Thoracic aorta (tissue), 2 donors: Measurements from ENCODE around the gene ADAMTS2. TPM values are rescaled to one million over a fixed set of nuclear protein-coding genes. Genes with fewer than 3 reads are reported as not detected.

Source experiments
- ATAC-seq: fragments of 150-250 bp; one replicate; pipeline ENCODE4 v1.8.0; 2017; ENCODE audit warnings: low read depth; ENCODE audit not compliant: insufficient number of reproducible peaks, low FRiP score
- DNase-seq: peaks from one replicate; pipeline ENCODE4 v3.0.0-alpha.2; 2020; ENCODE audit warnings: low spot score
- H3K27ac ChIP-seq, 2 donors: fragments of 200-600 bp; sonication (generic); 1 replicate in 1 of 2; 2 replicates in 1 of 2; pipeline ENCODE4 v1.5.1; 2016; ENCODE audit warnings: mild to moderate bottlenecking in 2 of 2, moderate library complexity in 2 of 2
- H3K27me3 ChIP-seq: fragments of 200-600 bp; sonication (generic); replicated peaks from 2 replicates; pipeline ENCODE4 v1.6.0; 2016; ENCODE audit warnings: mild to moderate bottlenecking; ENCODE audit not compliant: insufficient read depth
- H3K36me3 ChIP-seq: fragments of 200-600 bp; sonication (generic); one replicate; pipeline ENCODE4 v1.5.1; 2016
- H3K4me1 ChIP-seq, 2 donors: fragments of 200-600 bp; sonication (generic); 1 replicate in 1 of 2; 2 replicates in 1 of 2; pipeline versions ENCODE4 v1.5.1 to v1.6.0; 2016; ENCODE audit warnings: low read depth in 2 of 2, mild to moderate bottlenecking in 1 of 2; ENCODE audit not compliant: control insufficient read depth in 1 of 2
- H3K4me3 ChIP-seq: fragments of 200-600 bp; sonication (generic); 2 replicates; pipeline ENCODE4 v1.5.1; 2016; ENCODE audit warnings: mild to moderate bottlenecking
- H3K9me3 ChIP-seq: fragments of 200-600 bp; sonication (generic); 2 replicates; pipeline ENCODE4 v1.5.1; 2016
- total RNA-seq, 2 donors: library from RNA; depleted of rRNA; stranded (reverse); fragments of >200 nt; gene quantifications; one replicate each; pipeline versions ENCODE4 v1.1.0 to v1.2.3, GENCODE V29; 2016
- TF ChIP-seq, protein P1 (sequence below): fragments of 200-600 bp; sonication (generic); IDR thresholded peaks from one replicate; pipeline ENCODE4 v1.5.1; 2019; ENCODE audit warnings: antibody characterized with exemption

Gene ADAMTS2
- total RNA-seq, 2 donors from 2014 or later = 34.4 to 60.7 TPM

DNA sequence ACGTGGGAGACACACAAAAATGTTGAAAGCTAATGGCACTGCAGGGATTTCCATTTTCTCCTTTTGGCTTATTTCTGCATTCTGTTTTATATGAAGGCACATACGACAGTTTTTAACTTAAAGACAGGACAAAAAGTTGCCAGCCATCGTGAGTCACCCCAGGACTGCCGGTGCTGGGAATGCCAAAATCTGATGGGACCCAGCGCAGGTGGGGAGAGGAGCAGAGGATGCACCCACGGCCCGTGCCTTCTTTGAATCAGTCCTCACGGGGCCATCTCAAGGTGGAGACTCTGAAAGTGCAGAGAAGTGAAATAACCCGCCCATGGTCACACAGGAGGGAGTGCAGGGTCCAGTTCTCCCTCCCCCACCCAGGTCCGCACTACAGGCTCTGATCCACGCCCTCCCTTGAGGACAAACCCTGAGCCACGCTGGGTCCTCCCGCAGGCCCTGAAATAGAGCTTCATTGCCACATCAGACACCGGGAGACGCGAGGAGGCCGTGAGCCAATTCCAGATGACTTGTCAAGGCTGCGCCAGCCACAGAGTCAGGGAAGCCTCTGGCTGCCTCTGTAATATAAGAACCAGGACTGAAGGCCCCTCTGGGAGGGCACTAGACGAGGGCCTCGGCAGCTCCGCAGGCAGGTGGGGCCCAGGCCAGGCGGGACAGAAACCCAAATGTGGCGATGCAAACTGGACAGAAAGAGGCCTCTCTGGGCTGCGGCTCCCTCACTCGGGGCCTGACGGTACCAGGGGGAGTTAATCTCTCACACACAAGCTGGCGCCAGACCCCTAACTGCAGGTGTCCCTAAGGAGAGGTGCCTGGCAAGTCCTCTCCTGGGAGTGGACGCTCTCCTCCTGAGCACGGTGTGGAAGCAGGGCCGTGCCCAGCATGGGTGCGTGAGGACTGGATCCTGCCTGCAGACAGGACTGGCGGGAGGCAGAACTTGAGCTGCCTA, 22.9 kb downstream of the ADAMTS2 start:
- DNase-seq (no peak), ATAC-seq (no peak)
- Histone ChIP-seq H3K9me3 (no peaks in the 10 kb centered on the region), H3K27ac (no peak overlapping the region), H3K27me3 (no peaks in the 10 kb centered on the region), H3K4me3 (no peak overlapping the region), H3K4me1 (peaks cover 0 to 12% of the 10 kb centered on the region in 2 donors), H3K36me3 (no peaks in the 10 kb centered on the region)
- TF ChIP-seq, protein P1, sequence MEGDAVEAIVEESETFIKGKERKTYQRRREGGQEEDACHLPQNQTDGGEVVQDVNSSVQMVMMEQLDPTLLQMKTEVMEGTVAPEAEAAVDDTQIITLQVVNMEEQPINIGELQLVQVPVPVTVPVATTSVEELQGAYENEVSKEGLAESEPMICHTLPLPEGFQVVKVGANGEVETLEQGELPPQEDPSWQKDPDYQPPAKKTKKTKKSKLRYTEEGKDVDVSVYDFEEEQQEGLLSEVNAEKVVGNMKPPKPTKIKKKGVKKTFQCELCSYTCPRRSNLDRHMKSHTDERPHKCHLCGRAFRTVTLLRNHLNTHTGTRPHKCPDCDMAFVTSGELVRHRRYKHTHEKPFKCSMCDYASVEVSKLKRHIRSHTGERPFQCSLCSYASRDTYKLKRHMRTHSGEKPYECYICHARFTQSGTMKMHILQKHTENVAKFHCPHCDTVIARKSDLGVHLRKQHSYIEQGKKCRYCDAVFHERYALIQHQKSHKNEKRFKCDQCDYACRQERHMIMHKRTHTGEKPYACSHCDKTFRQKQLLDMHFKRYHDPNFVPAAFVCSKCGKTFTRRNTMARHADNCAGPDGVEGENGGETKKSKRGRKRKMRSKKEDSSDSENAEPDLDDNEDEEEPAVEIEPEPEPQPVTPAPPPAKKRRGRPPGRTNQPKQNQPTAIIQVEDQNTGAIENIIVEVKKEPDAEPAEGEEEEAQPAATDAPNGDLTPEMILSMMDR = no peak

DNA sequence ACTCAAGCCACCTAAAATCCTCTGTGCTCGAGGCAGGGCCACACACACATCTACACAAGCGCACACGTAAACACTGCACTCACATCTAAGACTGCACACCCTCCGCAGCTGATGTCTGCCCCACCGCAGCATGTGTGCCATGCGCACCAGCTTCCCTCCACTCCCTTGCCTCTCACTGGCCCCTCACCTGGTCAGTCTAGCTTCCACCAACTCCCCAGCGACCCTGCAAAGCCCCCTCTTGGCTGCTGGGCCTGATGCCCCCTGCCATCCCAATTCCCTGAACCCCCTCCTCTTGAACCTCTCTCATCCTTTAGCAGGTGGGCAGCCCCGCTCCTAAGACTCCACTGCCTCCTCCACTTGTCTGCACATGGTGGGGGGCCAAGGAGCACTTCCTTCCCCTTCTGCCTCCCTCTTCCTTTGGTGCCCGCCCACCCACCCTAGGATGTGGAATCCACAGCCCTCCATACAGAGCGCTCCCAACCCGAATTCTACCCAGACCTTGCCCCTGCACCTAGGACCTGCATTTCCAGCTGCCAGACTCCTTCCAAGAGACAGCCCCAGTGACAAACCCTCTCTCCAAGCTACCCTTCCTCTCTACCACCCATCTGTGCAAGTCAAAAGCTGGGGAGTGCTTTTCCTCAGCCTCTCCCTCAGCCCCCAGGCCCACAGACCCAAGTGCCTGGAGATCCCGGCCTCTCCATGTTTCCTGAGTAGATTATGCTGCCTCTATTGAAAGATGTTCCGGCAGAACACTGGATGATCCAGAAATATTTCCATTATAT, 23.9 kb downstream of the ADAMTS2 start:
- DNase-seq (no peak), ATAC-seq (no peak)
- Histone ChIP-seq H3K9me3 (no peaks in the 10 kb centered on the region), H3K27me3 (no peaks in the 10 kb centered on the region), H3K27ac (no peak overlapping the region), H3K36me3 (no peaks in the 10 kb centered on the region), H3K4me1 (peaks cover 0 to 5% of the 10 kb centered on the region in 2 donors), H3K4me3 (no peak overlapping the region)
- TF ChIP-seq, protein P1 = no peak

DNA sequence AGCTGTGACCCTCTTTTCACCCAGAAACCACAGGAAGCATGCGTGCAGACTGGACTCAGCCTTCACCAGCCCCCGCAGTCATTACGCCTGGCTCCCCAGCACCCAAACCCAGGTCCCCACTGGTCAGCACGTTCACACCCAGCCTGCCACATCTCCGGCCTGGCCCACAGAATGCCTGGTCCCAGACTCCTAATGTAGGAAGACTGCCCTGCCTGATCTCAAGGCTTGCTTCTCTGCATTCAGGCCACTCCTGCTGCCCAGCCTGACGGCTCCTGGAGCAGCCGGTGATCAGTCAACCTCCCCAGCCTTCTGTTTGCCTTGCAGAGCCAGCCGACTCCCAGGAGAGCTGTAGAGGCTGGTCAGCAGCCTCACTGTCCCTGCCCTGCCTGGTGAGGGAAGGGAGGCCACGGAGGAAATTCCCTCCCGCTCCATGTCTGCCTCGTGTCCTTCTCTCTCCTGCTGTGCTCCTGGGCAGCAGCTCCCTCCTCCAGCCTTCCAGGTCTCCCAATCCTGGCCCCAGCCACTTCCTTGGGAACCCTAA, 25.4 kb downstream of the ADAMTS2 start:
- TF ChIP-seq, protein P1 = no peak

DNA sequence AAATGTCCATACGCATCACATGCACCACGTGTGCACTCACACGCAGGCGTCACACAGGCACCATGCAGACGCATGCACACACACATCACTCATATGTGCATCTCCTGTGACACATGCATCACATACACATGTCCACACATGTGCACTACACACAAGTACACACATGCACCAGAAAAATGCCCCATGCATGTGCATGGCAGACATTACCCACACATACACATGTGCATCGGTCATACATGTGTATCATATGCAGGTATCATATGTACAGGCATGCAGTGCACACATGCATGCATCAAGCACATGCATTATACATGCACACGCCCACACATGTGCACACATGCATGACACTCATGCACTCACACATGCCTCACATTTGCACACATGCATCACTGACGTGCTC, 26.1 kb downstream of the ADAMTS2 start:
- Histone ChIP-seq H3K27ac (no peak overlapping the region), H3K9me3 (no peaks in the 10 kb centered on the region), H3K4me3 (no peak overlapping the region), H3K27me3 (no peaks in the 10 kb centered on the region), H3K36me3 (no peaks in the 10 kb centered on the region), H3K4me1 (peaks cover 3 to 17% of the 10 kb centered on the region in 2 donors)
- TF ChIP-seq, protein P1 = no peak
- DNase-seq = no peak
- ATAC-seq = no peak

More for the DNA sequence above, 25.4 kb downstream of the ADAMTS2 start:
- H3K4me3 ChIP-seq = no peak overlapping the region
- H3K27ac ChIP-seq = peak overlapping the region in 1 of 2 donors; percentile 46
- DNase-seq = no peak
- H3K27me3 ChIP-seq = no peaks in the 10 kb centered on the region
- H3K4me1 ChIP-seq = peaks cover 0 to 11% of the 10 kb centered on the region in 2 donors
- ATAC-seq = no peak
- H3K36me3 ChIP-seq = no peaks in the 10 kb centered on the region
- no peaks in the 10 kb centered on the region for H3K9me3 ChIP-seq
